ENCODE results near the gene OTOG. TPM values are rescaled to one million over a fixed set of nuclear protein-coding genes. Genes with fewer than 3 reads are reported as not detected.

The OTOG gene
- total RNA-seq, 4 donors from 2014 or later: not detected

- ATAC-seq (ENCODE audit: low FRiP score): no peak
- DNase-seq (ENCODE audit: low spot score): no peak
- TF ChIP-seq, protein P1, sequence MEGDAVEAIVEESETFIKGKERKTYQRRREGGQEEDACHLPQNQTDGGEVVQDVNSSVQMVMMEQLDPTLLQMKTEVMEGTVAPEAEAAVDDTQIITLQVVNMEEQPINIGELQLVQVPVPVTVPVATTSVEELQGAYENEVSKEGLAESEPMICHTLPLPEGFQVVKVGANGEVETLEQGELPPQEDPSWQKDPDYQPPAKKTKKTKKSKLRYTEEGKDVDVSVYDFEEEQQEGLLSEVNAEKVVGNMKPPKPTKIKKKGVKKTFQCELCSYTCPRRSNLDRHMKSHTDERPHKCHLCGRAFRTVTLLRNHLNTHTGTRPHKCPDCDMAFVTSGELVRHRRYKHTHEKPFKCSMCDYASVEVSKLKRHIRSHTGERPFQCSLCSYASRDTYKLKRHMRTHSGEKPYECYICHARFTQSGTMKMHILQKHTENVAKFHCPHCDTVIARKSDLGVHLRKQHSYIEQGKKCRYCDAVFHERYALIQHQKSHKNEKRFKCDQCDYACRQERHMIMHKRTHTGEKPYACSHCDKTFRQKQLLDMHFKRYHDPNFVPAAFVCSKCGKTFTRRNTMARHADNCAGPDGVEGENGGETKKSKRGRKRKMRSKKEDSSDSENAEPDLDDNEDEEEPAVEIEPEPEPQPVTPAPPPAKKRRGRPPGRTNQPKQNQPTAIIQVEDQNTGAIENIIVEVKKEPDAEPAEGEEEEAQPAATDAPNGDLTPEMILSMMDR (IDR thresholded peaks at IDR 0.05): no peak
Measured at GRCh38 chr11:17544181-17544622, 2.9 kb upstream of the OTOG start, which contains the start of gene USH1C. TSS of gene USH1C (minus strand) at chr11:17544416. CDS start at chr11:17544307, 109 bp downstream.

DNA sequence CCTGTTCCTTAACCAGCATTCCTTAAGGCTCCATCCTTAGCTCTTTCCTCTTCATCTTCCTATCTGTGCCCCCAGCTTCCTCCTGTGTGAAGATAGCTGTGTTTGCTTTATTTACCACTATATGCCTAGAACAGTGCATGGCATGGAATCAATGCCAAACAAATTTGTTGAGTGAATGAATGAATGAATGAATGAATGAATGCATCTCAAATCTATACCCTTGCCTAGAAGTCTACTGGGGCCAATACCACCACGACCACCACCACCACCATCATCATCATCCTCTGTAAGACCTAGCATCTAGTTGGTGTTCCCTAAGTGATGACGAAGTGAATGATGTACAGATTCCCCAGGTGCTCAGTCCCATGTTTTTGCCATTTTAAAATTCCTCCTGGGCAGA is 819 bp upstream of the OTOG start:
- TF ChIP-seq, protein P1 (IDR thresholded peaks at IDR 0.05): no peak
- DNase-seq (ENCODE audit: low spot score): no peak
- no peak for ATAC-seq (ENCODE audit: low FRiP score)

DNA sequence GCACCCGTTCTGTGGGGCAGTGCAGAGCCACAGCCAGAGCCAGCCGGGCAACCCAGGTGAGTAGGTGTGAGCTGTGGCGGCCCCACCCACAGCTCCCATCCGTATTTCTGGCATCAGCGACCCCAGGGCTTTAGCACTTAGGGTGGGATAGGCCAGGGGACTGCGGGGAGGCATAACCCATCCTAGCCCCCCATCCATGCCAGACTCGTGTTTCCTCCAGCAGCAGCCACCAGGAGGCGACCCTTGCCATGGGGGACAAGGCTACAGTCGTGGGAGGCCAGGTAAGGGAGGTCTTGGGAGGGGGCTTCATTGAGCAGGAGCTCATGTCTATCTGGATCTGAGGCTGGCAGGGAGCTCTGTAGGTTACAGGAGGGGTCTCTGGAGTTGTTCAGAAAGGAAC is 873 bp downstream of the OTOG start:
- no peak for ATAC-seq (ENCODE audit: low FRiP score)
- no peak for DNase-seq (ENCODE audit: low spot score)
- TF ChIP-seq, protein P1 (IDR thresholded peaks at IDR 0.05): no peak

GRCh38 chr11:17548444-17548843 is 1.4 kb downstream of the OTOG start:
- ATAC-seq (ENCODE audit: low FRiP score) (no peak), DNase-seq (ENCODE audit: low spot score) (no peak)
- TF ChIP-seq, protein P1 (IDR thresholded peaks at IDR 0.05): no peak

DNA sequence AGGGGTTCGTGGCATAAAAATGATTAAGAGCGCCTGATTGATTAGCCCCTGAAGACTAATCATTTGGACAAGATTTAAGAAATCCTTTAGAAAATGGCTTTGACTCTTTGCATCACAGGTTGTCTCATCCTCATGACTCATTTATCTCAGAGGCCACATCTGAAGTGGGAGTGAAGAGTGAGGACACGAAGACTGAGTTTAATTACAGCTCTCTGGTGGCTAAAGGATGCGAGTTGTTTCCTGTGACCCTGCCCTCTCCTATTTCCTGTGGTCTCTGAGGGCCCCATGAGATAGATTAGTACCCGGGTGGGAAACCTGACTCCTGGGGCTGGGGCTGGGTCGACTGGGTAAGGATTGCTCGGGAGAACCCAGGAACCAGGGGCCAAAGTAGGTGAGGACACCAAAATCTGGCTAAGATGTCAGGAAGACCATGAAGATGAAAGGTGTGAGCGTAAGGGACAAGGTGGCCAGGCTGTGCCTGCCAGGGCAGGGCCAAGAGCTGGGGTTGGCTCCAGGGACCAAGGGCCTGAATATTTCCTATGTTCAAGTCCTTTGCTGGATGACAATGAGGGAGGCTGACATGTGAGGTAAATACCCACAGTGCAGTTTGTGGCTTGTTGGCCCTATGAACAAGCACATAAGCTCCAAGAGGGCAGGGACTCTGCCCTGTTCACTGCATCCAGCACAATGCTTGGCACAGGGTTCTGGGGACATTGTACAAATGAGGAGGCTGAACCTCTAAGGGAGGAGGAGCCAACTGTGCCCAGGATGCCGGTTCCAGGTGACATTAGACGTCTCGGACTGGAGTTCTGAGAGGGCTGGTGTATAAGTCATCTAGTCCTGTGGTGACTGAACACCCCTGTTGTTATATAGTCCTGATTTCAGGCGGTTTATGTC is 3.6 kb downstream of the OTOG start:
- TF ChIP-seq, protein P1 (IDR thresholded peaks at IDR 0.05): no peak

DNA sequence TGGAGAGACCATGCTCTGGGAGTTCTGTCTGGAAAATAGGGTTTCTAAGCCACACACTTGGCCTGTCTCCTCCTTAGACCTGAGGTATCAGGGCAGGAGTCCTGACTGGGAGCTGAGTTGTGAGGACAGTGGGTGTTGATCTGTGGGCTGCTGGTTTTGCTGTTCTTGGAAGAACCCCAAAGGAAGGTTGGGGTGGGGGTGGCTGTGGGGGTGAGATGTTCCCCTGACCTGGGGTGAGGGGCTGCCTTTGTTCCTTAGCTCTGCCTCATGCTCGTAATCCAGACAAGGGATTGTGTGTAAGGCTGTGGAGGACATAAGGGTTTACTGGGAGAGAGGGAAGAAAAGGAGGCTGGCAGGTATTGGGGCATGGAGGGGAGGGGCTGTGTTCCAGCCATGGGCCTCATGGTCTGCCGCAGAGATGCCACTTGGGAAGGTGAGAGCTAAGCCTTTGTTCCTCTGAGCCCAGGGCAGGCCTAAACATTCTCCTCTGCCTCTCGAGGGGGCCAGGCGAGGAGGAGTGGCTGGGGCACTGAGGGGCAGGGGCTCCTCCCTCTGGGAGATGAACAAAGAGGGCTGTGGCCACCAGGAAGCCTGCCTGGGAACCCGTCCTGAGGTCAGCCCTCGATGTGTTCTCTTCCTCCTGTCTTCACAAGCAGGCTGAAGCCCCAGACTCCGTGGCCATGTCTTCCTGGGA is 4.4 kb downstream of the OTOG start:
- ATAC-seq (ENCODE audit: low FRiP score): no peak
- DNase-seq (ENCODE audit: low spot score): no peak
- TF ChIP-seq, protein P1 (IDR thresholded peaks at IDR 0.05): no peak

More for the DNA sequence above, 3.6 kb downstream of the OTOG start:
- DNase-seq (ENCODE audit: low spot score) (no peak), ATAC-seq (ENCODE audit: low FRiP score) (no peak)
